Smooth muscle cell of the coronary artery (primary cell): ENCODE results near the gene ZNF683. TPM values are rescaled to one million over a fixed set of nuclear protein-coding genes. Genes with fewer than 3 reads are reported as not detected.

Experiments used
- total RNA-seq: library from RNA; depleted of rRNA; stranded (reverse); fragments of >200 nt; gene quantifications from 2 replicates; pipeline ENCODE4 v1.2.3, GENCODE V29; 2014; ENCODE audit warnings: low replicate concordance

ZNF683 gene
- not detected in 2 replicates for total RNA-seq

GRCh38 chr1:26372611-26373010 is at the start of gene ZNF683:
Gene ZNF683 (minus strand): TSS chr1:26372750. CDS start chr1:26368571, 4,179 bp downstream.

GRCh38 chr1:26410706-26411623 is 38.4 kb upstream of the ZNF683 start, which contains the start of gene LIN28A:
Gene LIN28A (plus strand): TSS chr1:26410817. CDS start chr1:26410892, 75 bp downstream.

GRCh38 chr1:26353976-26354820 is 18.4 kb downstream of the ZNF683 start, which contains the start of gene CRYBG2:
Gene CRYBG2 (minus strand): TSS chr1:26354130. CDS start chr1:26346657, 7,473 bp downstream.

GRCh38 chr1:26317612-26318337 is 54.8 kb downstream of the ZNF683 start, which contains the start of gene CD52:
Gene CD52 (plus strand): TSS chr1:26317958. CDS start chr1:26318018, 60 bp downstream.

Other genes with a start within 250 kb of the ZNF683 start
- under 0.01 and 0.08 TPM in 2 replicates for gene FAM110D, start 213.7 kb downstream of the ZNF683 start, total RNA-seq
- not detected in 2 replicates for gene C1orf232, start 203.8 kb downstream of the ZNF683 start, total RNA-seq
- gene ZNF593, start 202.8 kb downstream of the ZNF683 start, total RNA-seq: 11.2 and 41.5 TPM in 2 replicates
- not detected in 2 replicates for gene ZNF593OS, start 200.9 kb downstream of the ZNF683 start, total RNA-seq
- gene CNKSR1, start 195.3 kb downstream of the ZNF683 start, total RNA-seq: 0.08 TPM in 1 of 2 replicates, not detected in the other
- not detected in 2 replicates for gene CATSPER4, start 182.1 kb downstream of the ZNF683 start, total RNA-seq
- gene CEP85, start 138.6 kb downstream of the ZNF683 start, total RNA-seq: 2.3 and 6.5 TPM in 2 replicates
- gene SH3BGRL3, start 92.7 kb downstream of the ZNF683 start, total RNA-seq: 19.7 and 34.2 TPM in 2 replicates
- 2.8 and 4.9 TPM in 2 replicates for gene UBXN11, start 66.1 kb downstream of the ZNF683 start, total RNA-seq
- not detected in 2 replicates for gene CD52, start 54.8 kb downstream of the ZNF683 start, total RNA-seq
- not detected in 2 replicates for gene CRYBG2, start 18.6 kb downstream of the ZNF683 start, total RNA-seq
- gene LIN28A, start 38.1 kb upstream of the ZNF683 start, total RNA-seq: 0.08 TPM in 1 of 2 replicates, not detected in the other
- 63.5 and 76.8 TPM in 2 replicates for gene DHDDS, start 59.6 kb upstream of the ZNF683 start, total RNA-seq
- gene HMGN2, start 99.7 kb upstream of the ZNF683 start, total RNA-seq: 52.2 and 218 TPM in 2 replicates
- gene RPS6KA1, start 157.0 kb upstream of the ZNF683 start, total RNA-seq: 1.9 and 2.1 TPM in 2 replicates